Lung (tissue), 12 donors: ENCODE results near the gene CDH4. TPM values are rescaled to one million over a fixed set of nuclear protein-coding genes. Genes with fewer than 3 reads are reported as not detected.
A peak's percentile ranks its signal among the peaks of the same experiment; 100 is the strongest.

ENCODE experiments used
- ATAC-seq: fragments of 200-7000 bp; cut with Tn5 transposase; one replicate; pipeline ENCODE4 v1.9.1; 2020; ENCODE audit warnings: moderate number of reproducible peaks; ENCODE audit not compliant: insufficient read depth, low FRiP score
- DNase-seq, 3 donors: peaks; one replicate each; pipeline ENCODE4 v3.0.0-alpha.2; 2013 to 2017
- H3K27ac ChIP-seq, 2 donors: one replicate each; pipeline ENCODE4 v1.5.1; 2013; ENCODE audit warnings: mild to moderate bottlenecking in 2 of 2, moderate library complexity in 2 of 2, control low read depth in 1 of 2, inconsistent platforms in 1 of 2, low read depth in 1 of 2, low read length in 1 of 2
- H3K27me3 ChIP-seq, 3 donors: one replicate each; pipeline ENCODE4 v1.5.1; 2013; ENCODE audit warnings: low read length in 2 of 3; ENCODE audit not compliant: control insufficient read depth in 3 of 3, insufficient read depth in 3 of 3
- H3K36me3 ChIP-seq, 4 donors: one replicate each; pipeline ENCODE4 v1.5.1; 2013; ENCODE audit warnings: low read length in 4 of 4, mild to moderate bottlenecking in 1 of 4, moderate library complexity in 1 of 4; ENCODE audit not compliant: control insufficient read depth in 4 of 4, insufficient read depth in 4 of 4
- H3K4me1 ChIP-seq, 5 donors: one replicate each; pipeline ENCODE4 v1.5.1; 2013; ENCODE audit warnings: low read length in 5 of 5, mild to moderate bottlenecking in 2 of 5, moderate library complexity in 1 of 5; ENCODE audit not compliant: control insufficient read depth in 5 of 5, insufficient read depth in 5 of 5
- H3K4me3 ChIP-seq: one replicate; pipeline ENCODE4 v1.5.1; 2013; ENCODE audit warnings: mild to moderate bottlenecking, control low read depth, moderate library complexity
- H3K9ac ChIP-seq, 2 donors: one replicate each; pipeline ENCODE4 v1.5.1; 2013; ENCODE audit warnings: low read length in 2 of 2, control low read depth in 1 of 2; ENCODE audit not compliant: insufficient read depth in 1 of 2
- H3K9me3 ChIP-seq, 4 donors: one replicate each; pipeline ENCODE4 v1.5.1; 2013; ENCODE audit warnings: low read length in 3 of 4, mild to moderate bottlenecking in 1 of 4, moderate library complexity in 1 of 4; ENCODE audit not compliant: control insufficient read depth in 4 of 4, insufficient read depth in 3 of 4
- CTCF ChIP-seq: IDR thresholded peaks from 2 replicates; pipeline ENCODE4 v1.5.1; 2012; ENCODE audit warnings: mild to moderate bottlenecking; ENCODE audit errors: control extremely low read depth, extremely low read depth
- WGBS, 2 donors: extraction: QIAGEN DNeasy Blood & Tissue Kit; methylation state at CpG; one replicate each; pipeline ENCODE4 v1.1.7; 2013; 5-methylcytosine and 5-hydroxymethylcytosine counted together
- polyA plus RNA-seq, 2 donors: library from polyadenylated mRNA; stranded (reverse); fragments of 200-250 nt; gene quantifications; one replicate each; pipeline ENCODE4 v1.2.1, GENCODE V29; 2013
- total RNA-seq, 2 donors: library from RNA; depleted of rRNA in 1 of 2; stranded (reverse); fragments of >200 nt in 1 of 2; gene quantifications; one replicate each; pipeline ENCODE4 v1.2.1, GENCODE V29; 2014 to 2021
- donor health status: control.
- donor health status: control.
- donor health status: Bipolar disorder and iron deficiency.
- donor health status: healthy.
- donor health status: DM: yes; HTN: yes; CAD: no.

CDH4 gene
- total and polyA plus RNA-seq, 4 donors: 0.10 to 2.1 (median 0.34) TPM

- no peak overlapping the region for H3K27ac ChIP-seq
- WGBS, 2 donors: 70 to 87% methylated on average over 10 of the region's 10 CpGs
- peaks cover 0 to 4% (median 0%) of the 10 kb centered on the region in 4 donors for H3K9me3 ChIP-seq
- ATAC-seq: no peak
- H3K4me1 ChIP-seq: peaks cover 0 to 3% (median 0%) of the 10 kb centered on the region in 5 donors
- H3K9ac ChIP-seq: no peak overlapping the region
- TF ChIP-seq CTCF: no peak
- no peak overlapping the region for H3K4me3 ChIP-seq
- DNase-seq: no peak
- H3K36me3 ChIP-seq: no peaks in the 10 kb centered on the region
- peaks cover 0 to 12% (median 0%) of the 10 kb centered on the region in 3 donors for H3K27me3 ChIP-seq
These were observed 306.7 kb downstream of the CDH4 start for GRCh38 chr20:61558726-61559125.

GRCh38 chr20:61559706-61560315, 307.8 kb downstream of the CDH4 start:
- H3K9ac ChIP-seq: no peak overlapping the region

GRCh38 chr20:61560361-61560853, 308.3 kb downstream of the CDH4 start:
- DNase-seq (peak; percentile 1 to 31 (median 30)), ATAC-seq (no peak)
- no peak overlapping the region for H3K27ac ChIP-seq
- H3K4me1 ChIP-seq: peaks cover 0 to 3% (median 0%) of the 10 kb centered on the region in 5 donors
- H3K27me3 ChIP-seq: peaks cover 0 to 6% (median 0%) of the 10 kb centered on the region in 3 donors
- peaks cover 0 to 2% (median 0%) of the 10 kb centered on the region in 4 donors for H3K9me3 ChIP-seq
- H3K36me3 ChIP-seq: no peaks in the 10 kb centered on the region
- H3K9ac ChIP-seq: no peak overlapping the region
- no peak for TF ChIP-seq CTCF
- H3K4me3 ChIP-seq: no peak overlapping the region
- WGBS, 2 donors: 65 to 78% methylated on average over 15 of the region's 15 CpGs

More at GRCh38 chr20:61559706-61560315, 307.8 kb downstream of the CDH4 start:
- no peak for TF ChIP-seq CTCF
- Histone ChIP-seq H3K27me3 (peaks cover 0 to 8% (median 0%) of the 10 kb centered on the region in 3 donors), H3K9me3 (peaks cover 0 to 2% (median 0%) of the 10 kb centered on the region in 4 donors), H3K4me3 (no peak overlapping the region), H3K4me1 (peaks cover 0 to 3% (median 0%) of the 10 kb centered on the region in 5 donors), H3K27ac (no peak overlapping the region), H3K36me3 (no peaks in the 10 kb centered on the region)
- 65 to 79% methylated on average over 19 of the region's 19 CpGs for WGBS, 2 donors
- DNase-seq: no peak
- no peak for ATAC-seq
